Naive thymus-derived CD4-positive, alpha-beta T cell (primary cell): Measurements from ENCODE around the gene INPP1. TPM values are rescaled to one million over a fixed set of nuclear protein-coding genes. Genes with fewer than 3 reads are reported as not detected.
A peak's percentile ranks its signal among the peaks of the same experiment; 100 is the strongest.
"Not testable (repeated sequence)": the region's sequence is repeated elsewhere in the genome, so short reads cannot be mapped to it uniquely, and the experiment has no call there.

Experiments
- ATAC-seq: fragments of 150-1000 bp; cut with Tn5 transposase; 2 replicates; pipeline ENCODE4 v1.10.0; 2021; ENCODE audit warnings: mild to moderate bottlenecking, moderate library complexity
- CTCF ChIA-PET: fragments of 350-600 bp; sonication (Branson Sonifier 250); formaldehyde crosslinking; loops from one replicate; lab custom pipeline; 2021; ENCODE audit warnings: antibody characterized with exemption; lab: Charles Lee
- POLR2A ChIA-PET: fragments of 350-600 bp; sonication (Branson Sonifier 250); formaldehyde crosslinking; loops from one replicate; lab custom pipeline; 2021; ENCODE audit warnings: antibody characterized with exemption, inconsistent platforms; lab: Charles Lee
- DNase-seq, 9 donors: peaks; one replicate each; pipeline versions ENCODE4 v3.0.0 to v3.0.0-alpha.2; 2020 to 2022; ENCODE audit warnings: mixed read lengths in 1 of 9
- H3K27ac ChIP-seq: one replicate; pipeline ENCODE4 v1.7.0; 2013; ENCODE audit warnings: mild to moderate bottlenecking, low read depth, low read length, moderate library complexity
- H3K27me3 ChIP-seq, 2 donors: one replicate each; pipeline ENCODE4 v1.7.0; 2013; ENCODE audit warnings: low read length in 2 of 2, mild to moderate bottlenecking in 2 of 2, moderate library complexity in 2 of 2; ENCODE audit not compliant: control insufficient read depth in 2 of 2, insufficient read depth in 2 of 2
- H3K36me3 ChIP-seq, 3 experiments: 1 replicate in 2 of 3; 2 replicates in 1 of 3; pipeline ENCODE4 v1.7.0; 2013; ENCODE audit warnings: low read length in 3 of 3, mild to moderate bottlenecking in 3 of 3, moderate library complexity in 1 of 3; ENCODE audit not compliant: insufficient read depth in 3 of 3, control insufficient read depth in 2 of 3
- H3K4me1 ChIP-seq, 2 donors: one replicate each; pipeline ENCODE4 v1.7.0; 2013; ENCODE audit warnings: low read length in 2 of 2, mild to moderate bottlenecking in 2 of 2, moderate library complexity in 1 of 2; ENCODE audit not compliant: control insufficient read depth in 2 of 2, insufficient read depth in 2 of 2
- H3K4me3 ChIP-seq: 2 replicates; pipeline ENCODE4 v1.7.0; 2013; ENCODE audit warnings: mild to moderate bottlenecking, low read length
- H3K9me3 ChIP-seq, 3 experiments: 1 replicate in 2 of 3; 2 replicates in 1 of 3; pipeline ENCODE4 v1.7.0; 2013; ENCODE audit warnings: low read length in 3 of 3; ENCODE audit not compliant: control insufficient read depth in 2 of 3
- H3K27ac Mint-ChIP-seq, 9 donors: one replicate each; pipeline ENCODE4 v1.8.0; 2020 to 2022; ENCODE audit warnings: mixed read lengths in 9 of 9, mild to moderate bottlenecking in 8 of 9, moderate library complexity in 5 of 9, inconsistent platforms in 2 of 9
- H3K27me3 Mint-ChIP-seq, 5 donors: one replicate each; pipeline ENCODE4 v1.8.0; 2021 to 2022; ENCODE audit warnings: mixed read lengths in 5 of 5, mild to moderate bottlenecking in 1 of 5
- H3K36me3 Mint-ChIP-seq, 5 donors: one replicate each; pipeline ENCODE4 v1.8.0; 2020 to 2022; ENCODE audit warnings: mixed read lengths in 5 of 5, mild to moderate bottlenecking in 3 of 5, inconsistent platforms in 1 of 5
- H3K4me1 Mint-ChIP-seq, 7 donors: one replicate each; pipeline ENCODE4 v1.8.0; 2020 to 2022; ENCODE audit warnings: mixed read lengths in 7 of 7, mild to moderate bottlenecking in 3 of 7, inconsistent platforms in 1 of 7
- H3K4me3 Mint-ChIP-seq, 10 donors: one replicate each; pipeline ENCODE4 v1.8.0; 2020 to 2022; ENCODE audit warnings: mild to moderate bottlenecking in 10 of 10, mixed read lengths in 10 of 10, moderate library complexity in 6 of 10, inconsistent platforms in 2 of 10
- H3K9me3 Mint-ChIP-seq, 11 donors: one replicate each; pipeline ENCODE4 v1.8.0; 2020 to 2022; ENCODE audit warnings: mixed read lengths in 11 of 11, mild to moderate bottlenecking in 4 of 11, inconsistent platforms in 1 of 11, moderate library complexity in 1 of 11
- intact Hi-C, 2 donors: fragments of 100-400 bp; cut with micrococcal nuclease; formaldehyde crosslinking; loops; one replicate each; pipeline ENCODE4 v1.15.1; 2023
- polyA plus RNA-seq, 2 donors: library from polyadenylated mRNA; unstranded; fragments of 300-500 nt; fragmentation: Illumina TruSeq; gene quantifications; one replicate each; pipeline ENCODE4 v1.2.3, GENCODE V29; 2021
- total RNA-seq, 6 experiments: library from RNA in 5 of 6; stranded (reverse) in 5 of 6; gene quantifications; 1 replicate in 5 of 6; 2 replicates in 1 of 6; pipeline ENCODE4 v1.2.3 and lab custom pipeline; 2021 to 2026

The INPP1 gene
- total and polyA plus RNA-seq, 7 experiments from 2014 or later = 1.2 to 6.7 (median 2.0) TPM

DNA sequence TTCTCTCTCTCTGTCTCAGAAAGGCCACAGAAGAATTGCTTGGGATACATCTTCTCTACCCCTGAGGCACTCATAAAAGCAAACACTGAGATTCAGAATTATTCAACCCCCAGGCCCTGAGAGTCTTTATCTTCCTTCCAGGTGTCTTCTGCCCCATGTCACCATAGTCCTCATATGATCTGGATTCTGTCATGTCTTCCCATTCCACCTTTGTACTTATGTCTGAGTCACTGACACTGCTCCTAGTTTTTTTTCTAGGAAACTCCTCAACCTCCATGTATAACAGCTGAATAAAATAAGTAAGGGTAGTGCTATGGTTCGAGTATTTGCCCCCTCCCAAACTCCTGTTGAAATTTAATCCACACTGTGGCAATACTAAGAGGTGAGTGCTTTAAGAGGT, 35.4 kb upstream of the INPP1 start:
- Mint-ChIP-seq H3K4me3 (no peak overlapping the region), H3K36me3 (peaks cover 10 to 63% (median 42%) of the 10 kb centered on the region in 5 donors), H3K9me3 (no peaks in the 10 kb centered on the region), H3K4me1 (peaks cover 0 to 33% (median 14%) of the 10 kb centered on the region in 7 donors), H3K27me3 (no peaks in the 10 kb centered on the region), H3K27ac (no peak overlapping the region)
- Histone ChIP-seq H3K27me3 (no peaks in the 10 kb centered on the region), H3K27ac (no peak overlapping the region), H3K9me3 (no peaks in the 10 kb centered on the region), H3K36me3 (peaks cover 0 to 2% (median 0%) of the 10 kb centered on the region in 3 experiments), H3K4me1 (no peaks in the 10 kb centered on the region), H3K4me3 (no peak overlapping the region)
- CTCF ChIA-PET = no interaction called here
- intact Hi-C loops = no loop called here
- DNase-seq (no peak), ATAC-seq (no peak)
- POLR2A ChIA-PET = no interaction called here

DNA sequence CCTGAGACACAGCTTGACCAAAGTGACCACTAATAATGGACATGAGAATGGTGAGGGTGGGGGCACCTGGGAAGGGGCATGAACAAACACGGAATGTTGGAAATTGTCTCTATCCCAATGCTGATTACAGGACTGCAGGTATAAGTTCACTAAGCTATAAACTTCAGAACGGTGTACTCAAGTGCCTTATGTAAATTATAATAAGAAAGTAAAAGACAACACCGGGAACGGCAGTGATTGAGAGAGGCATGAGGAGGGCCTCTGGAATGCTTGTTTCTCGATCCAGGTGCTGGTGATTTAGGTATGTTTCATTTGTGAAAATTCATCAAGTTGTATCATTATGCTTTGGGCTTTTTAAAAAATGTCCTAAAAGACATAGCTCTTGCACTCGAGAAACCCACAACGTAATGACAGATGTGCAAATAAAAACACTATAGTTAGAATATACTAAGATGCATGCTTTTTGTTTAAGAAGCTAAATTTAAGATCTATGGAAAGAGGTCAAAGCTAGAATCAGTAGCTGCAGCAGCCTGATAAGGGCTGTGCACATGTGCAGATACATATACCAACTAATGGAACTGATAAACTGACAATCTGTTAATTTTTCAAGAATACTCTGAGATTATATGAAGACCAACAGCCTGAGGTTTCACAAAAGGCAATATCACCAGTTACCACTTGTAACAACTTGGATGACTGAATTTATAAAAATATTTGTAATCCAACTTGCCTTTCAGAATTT, 31.3 kb upstream of the INPP1 start:
- Mint-ChIP-seq H3K9me3 (no peaks in the 10 kb centered on the region), H3K27ac (no peak overlapping the region), H3K4me1 (peaks cover 7 to 41% (median 24%) of the 10 kb centered on the region in 7 donors), H3K27me3 (no peaks in the 10 kb centered on the region), H3K4me3 (no peak overlapping the region), H3K36me3 (peaks cover 6 to 37% (median 22%) of the 10 kb centered on the region in 5 donors)
- Histone ChIP-seq H3K27me3 (no peaks in the 10 kb centered on the region), H3K36me3 (no peaks in the 10 kb centered on the region), H3K9me3 (no peaks in the 10 kb centered on the region), H3K27ac (no peak overlapping the region), H3K4me3 (no peak overlapping the region), H3K4me1 (no peaks in the 10 kb centered on the region)
- ChIA-PET POLR2A (no interaction called here), CTCF (no interaction called here)
- intact Hi-C loops = loop anchor here in 1 of 2 donors (5.0 kb wide), 1 partner anchor 650 kb away; the partner anchor contains the start of gene ASNSD1
- no peak for DNase-seq
- no peak for ATAC-seq

DNA sequence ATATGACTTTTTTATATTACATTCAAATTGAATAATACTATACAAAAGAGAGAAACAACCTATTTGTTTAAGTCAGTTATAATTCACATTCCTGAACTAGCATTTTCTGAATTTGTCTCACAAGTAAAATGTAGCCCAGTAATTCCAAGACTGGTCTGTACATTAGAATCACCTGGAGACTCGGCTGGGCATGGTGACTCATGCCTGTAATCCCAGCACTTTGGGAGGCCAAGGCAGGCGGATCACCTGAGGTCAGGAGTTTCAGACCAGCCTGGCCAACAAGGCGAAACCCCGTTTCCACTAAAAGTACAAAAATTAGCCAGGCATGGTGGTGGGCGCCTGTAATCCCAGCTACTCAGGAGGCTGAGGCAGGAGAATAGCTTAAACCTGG, 30.8 kb upstream of the INPP1 start:
- H3K27ac Mint-ChIP-seq, H3K27me3 ChIP-seq, H3K27ac ChIP-seq, DNase-seq, H3K9me3 Mint-ChIP-seq, H3K9me3 ChIP-seq, H3K4me3 ChIP-seq, H3K36me3 ChIP-seq, ATAC-seq, H3K4me3 Mint-ChIP-seq, H3K27me3 Mint-ChIP-seq, POLR2A ChIA-PET, CTCF ChIA-PET, H3K4me1 ChIP-seq: not testable (repeated sequence)
- peaks cover 13 to 46% (median 29%) of the 10 kb centered on the region in 7 donors for H3K4me1 Mint-ChIP-seq
- intact Hi-C loops = loop anchor here in 1 of 2 donors (5.0 kb wide), 1 partner anchor 650 kb away; the partner anchor contains the start of gene ASNSD1
- H3K36me3 Mint-ChIP-seq = peaks cover 6 to 33% (median 18%) of the 10 kb centered on the region in 5 donors

DNA sequence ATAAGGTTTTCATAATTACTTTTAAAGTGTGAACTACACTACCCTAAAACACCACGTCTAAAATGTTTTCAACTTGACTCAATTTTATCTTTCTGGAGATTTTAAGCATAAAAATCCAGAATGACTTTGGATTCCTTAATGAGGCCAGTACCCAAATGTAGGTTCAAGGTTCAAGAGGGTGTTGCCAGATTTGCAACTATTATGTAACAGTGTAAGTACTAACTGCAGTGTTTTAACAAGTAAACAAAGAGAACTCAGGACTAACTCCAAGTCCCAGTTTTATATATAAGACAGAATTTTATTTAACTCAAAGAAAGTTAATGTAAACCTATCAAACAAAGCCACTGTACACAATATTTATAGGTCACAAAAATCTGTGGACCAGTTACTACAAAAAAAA, 29.5 kb upstream of the INPP1 start:
- Mint-ChIP-seq H3K27me3 (no peaks in the 10 kb centered on the region), H3K36me3 (peaks cover 6 to 23% (median 13%) of the 10 kb centered on the region in 5 donors), H3K9me3 (no peaks in the 10 kb centered on the region), H3K4me1 (peaks cover 23 to 52% (median 33%) of the 10 kb centered on the region in 7 donors), H3K27ac (no peak overlapping the region), H3K4me3 (no peak overlapping the region)
- peaks cover 5 to 7% of the 10 kb centered on the region in 2 donors for H3K4me1 ChIP-seq
- no peaks in the 10 kb centered on the region for H3K36me3 ChIP-seq
- no peak overlapping the region for H3K27ac ChIP-seq
- no peaks in the 10 kb centered on the region for H3K9me3 ChIP-seq
- H3K27me3 ChIP-seq = no peaks in the 10 kb centered on the region
- no peak for ATAC-seq
- DNase-seq = no peak
- H3K4me3 ChIP-seq = no peak overlapping the region
- CTCF ChIA-PET = no interaction called here
- POLR2A ChIA-PET = no interaction called here
- intact Hi-C loops = loop anchor here (1.0 to 5.0 kb wide), 2 partner anchors 225 to 652 kb away; partner anchors contain the start of gene ASNSD1 (in 1 of the 2)

DNA sequence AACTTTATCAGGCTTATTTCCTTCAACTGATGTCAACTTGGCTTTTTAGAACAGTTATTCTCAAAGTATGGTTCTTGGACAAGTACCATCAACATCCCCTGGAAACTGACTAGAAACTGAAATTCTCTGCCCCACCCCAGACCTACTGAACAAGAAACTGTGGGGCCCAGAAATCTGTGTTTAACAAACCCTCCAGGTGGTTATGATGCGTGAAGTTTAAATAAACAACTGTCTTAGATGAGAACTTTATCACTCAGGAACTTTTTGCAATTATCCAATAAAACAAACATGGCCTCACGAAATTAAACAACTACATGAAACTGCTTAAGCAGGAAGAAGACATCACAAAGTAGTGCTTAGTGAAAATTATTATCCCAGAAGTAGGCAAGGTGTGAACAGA, 28.1 kb upstream of the INPP1 start:
- Histone ChIP-seq H3K27me3 (no peaks in the 10 kb centered on the region), H3K9me3 (no peaks in the 10 kb centered on the region), H3K4me1 (peaks cover 8 to 9% of the 10 kb centered on the region in 2 donors), H3K27ac (no peak overlapping the region), H3K36me3 (peaks cover 0 to 6% (median 0%) of the 10 kb centered on the region in 3 experiments), H3K4me3 (no peak overlapping the region)
- POLR2A ChIA-PET = no interaction called here
- Mint-ChIP-seq H3K4me1 (peaks cover 21 to 60% (median 46%) of the 10 kb centered on the region in 7 donors), H3K27me3 (no peaks in the 10 kb centered on the region), H3K9me3 (no peaks in the 10 kb centered on the region), H3K4me3 (no peak overlapping the region), H3K36me3 (peaks cover 6 to 16% (median 12%) of the 10 kb centered on the region in 5 donors), H3K27ac (no peak overlapping the region)
- no peak for ATAC-seq
- intact Hi-C loops = loop anchor here (5.0 kb wide), 2 partner anchors 217 to 553 kb away; partner anchors contain the start of genes NEMP2 (in 1 of the 2) and OSGEPL1 (in 1 of the 2)
- no peak for DNase-seq
- CTCF ChIA-PET = no interaction called here

DNA sequence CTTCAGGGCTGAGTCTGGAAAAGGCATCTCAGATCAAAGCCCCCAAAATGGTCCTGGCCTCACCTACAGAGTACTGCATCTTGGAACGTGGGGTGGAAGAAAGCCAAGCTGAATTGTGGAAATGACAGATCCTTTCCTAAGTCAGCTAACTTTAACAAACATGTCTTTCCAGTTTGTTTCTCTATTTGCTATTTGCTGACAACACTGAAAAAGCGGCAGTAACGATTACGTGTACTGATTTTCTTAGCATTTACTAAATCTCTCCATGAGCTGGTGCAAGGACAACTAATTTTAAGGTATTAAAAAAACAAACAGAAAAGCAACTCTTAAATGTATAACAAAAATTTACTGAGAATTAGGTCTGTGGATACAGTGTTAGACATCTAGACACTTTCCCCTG, 24.9 kb upstream of the INPP1 start:
- no peaks in the 10 kb centered on the region for H3K9me3 ChIP-seq
- POLR2A ChIA-PET = interaction anchor here (0.6 to 1.3 kb wide), 3 partner anchors 330 to 562 kb away, joined by 3 to 4 read pairs (median 3); partner anchors contain the start of gene GLS
- peak overlapping the region; percentile 83 for H3K4me3 ChIP-seq
- Mint-ChIP-seq H3K36me3 (peaks cover 0 to 6% (median 0%) of the 10 kb centered on the region in 5 donors), H3K27me3 (no peaks in the 10 kb centered on the region), H3K27ac (peak overlapping the region; percentile 34 to 99 (median 95)), H3K9me3 (no peaks in the 10 kb centered on the region), H3K4me1 (peaks cover 27 to 54% (median 48%) of the 10 kb centered on the region in 7 donors), H3K4me3 (peak overlapping the region; percentile 85 to 100 (median 97))
- no peak for DNase-seq
- intact Hi-C loops = loop anchor here (2.0 to 5.0 kb wide), 6 partner anchors 54 to 878 kb away; partner anchors contain the start of genes OSGEPL1 (in 2 of the 2), NEMP2 (in 1 of the 2), ORMDL1 (in 1 of the 2) and PMS1 (in 1 of the 2)
- H3K27ac ChIP-seq = peak overlapping the region; percentile 47
- peaks cover 0 to 6% (median 0%) of the 10 kb centered on the region in 3 experiments for H3K36me3 ChIP-seq
- H3K27me3 ChIP-seq = no peaks in the 10 kb centered on the region
- no peak for ATAC-seq
- CTCF ChIA-PET = interaction anchor here (0.6 to 1.3 kb wide), 3 partner anchors 12 to 592 kb away, joined by 3 to 5 read pairs (median 4); no protein-coding TSS in a partner anchor
- H3K4me1 ChIP-seq = peaks cover 8 to 13% of the 10 kb centered on the region in 2 donors
